Measurements from ENCODE around the gene ECT2.
"Not testable (repeated sequence)": the region's sequence is repeated elsewhere in the genome, so short reads cannot be mapped to it uniquely, and the experiment has no call there.

Gene ECT2

DNA sequence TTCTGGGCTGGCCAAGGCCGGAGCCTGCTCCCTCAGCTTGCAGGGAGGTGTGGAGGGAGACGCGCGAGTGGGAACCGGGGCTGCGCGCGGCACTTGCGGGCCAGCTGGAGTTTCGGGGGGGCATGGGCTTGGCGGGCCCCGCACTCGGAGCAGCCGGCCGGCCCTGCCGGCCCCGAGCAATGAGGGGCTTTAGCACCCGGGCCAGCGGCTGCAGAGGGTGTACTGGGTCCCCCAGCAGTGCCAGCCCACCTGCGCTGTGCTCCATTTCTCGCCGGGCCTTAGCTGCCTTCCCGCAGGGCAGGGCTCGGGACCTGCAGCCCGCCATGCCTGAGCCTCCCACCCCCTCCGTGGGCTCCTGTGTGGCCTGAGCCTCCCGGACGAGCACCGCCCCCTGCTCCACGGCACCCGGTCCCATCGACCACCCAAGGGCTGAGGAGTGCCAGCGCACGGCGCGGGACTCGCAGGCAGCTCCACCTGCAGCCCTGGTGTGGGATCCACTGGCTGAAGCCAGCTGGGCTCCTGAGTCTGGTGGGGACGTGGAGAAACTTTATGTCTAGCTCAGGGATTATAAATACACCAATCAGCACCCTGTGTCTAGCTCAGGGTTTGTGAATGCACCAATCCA lies 116.3 kb downstream of the ECT2 start:
- DNase-seq = not testable (repeated sequence)

DNA sequence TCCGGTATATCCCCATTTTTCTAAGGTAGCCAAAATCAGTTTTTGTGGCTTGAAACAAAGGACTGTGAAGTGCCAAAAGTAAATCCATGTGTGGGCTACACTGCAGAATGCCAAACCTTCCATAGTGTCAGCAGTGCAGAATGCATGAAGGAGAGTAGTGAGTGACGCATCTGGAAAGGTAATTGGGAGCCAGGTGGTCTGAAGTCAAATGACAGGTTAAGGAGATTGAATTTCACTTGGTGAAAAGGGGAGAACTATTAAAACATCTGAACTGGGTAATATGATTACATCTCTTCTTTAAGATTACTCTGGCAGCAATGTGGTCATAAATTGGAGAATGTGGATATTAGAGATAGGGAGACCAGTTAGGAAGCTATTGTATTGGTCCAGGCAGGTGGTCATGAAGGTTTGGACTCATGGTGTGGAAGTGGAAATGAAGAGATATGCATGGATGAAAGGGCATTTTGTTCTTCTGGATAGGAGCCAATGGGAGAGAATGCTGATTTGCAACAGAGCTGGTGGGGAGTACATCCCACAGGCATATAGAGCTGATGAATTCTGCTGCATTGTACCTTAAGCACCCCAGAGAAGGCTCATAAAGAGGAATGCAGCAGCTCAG lies 118.2 kb downstream of the ECT2 start:
- no peak for DNase-seq

DNA sequence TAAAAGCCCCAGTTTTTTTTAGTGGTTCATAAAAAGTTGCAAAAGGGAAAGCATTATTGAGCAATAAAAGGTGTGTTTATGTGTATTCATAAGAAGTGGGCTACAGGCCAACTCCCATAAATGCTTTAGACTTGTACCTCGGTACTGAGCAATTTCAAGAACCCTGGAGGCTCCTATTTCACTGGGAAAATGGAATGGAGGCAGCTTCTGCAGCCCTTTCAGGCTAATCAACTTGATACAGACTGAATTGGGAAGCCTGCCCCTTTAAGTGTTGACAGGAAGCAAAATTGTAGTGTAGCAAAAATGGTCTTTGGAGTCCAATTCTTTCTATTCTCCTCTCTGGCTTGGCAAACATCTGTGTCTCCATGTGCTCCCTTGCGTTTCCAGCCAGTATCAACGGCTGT lies 118.8 kb downstream of the ECT2 start:
- no peak for DNase-seq

DNA sequence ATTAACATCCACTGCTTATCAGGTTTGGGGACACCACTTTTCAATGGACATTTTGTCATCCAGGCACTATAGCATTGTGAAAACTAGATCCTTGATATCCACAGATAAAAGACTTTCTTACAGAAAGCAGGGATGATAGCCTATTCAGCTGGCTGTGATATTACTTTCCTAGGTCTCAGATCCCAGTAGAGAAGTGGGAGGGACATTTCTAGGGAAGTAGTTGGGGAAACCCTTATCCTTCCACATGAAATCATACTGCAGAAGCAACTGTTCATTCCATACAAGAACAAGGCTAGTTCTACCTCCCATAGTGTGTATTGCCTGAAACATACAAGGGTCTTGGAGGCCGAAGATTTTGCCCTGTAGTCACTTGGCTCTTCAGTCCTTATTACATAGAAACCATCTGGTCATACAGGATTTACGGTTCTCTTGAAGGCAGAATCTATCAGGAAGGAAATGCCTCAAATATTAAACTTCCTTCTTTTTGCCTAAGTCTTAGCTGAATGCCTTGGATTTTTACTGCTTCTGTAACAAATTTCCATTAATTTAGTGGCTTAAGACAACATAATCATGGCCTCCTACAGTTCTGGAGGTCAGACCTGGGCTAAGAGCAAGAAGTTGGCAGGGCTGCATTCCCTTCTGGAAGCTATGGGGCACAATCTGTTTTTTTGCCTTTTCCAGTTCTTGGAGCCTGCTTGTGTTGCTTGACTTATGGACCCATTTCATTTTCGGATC lies 119.4 kb downstream of the ECT2 start:
- DNase-seq = peak in 3 of 4 experiments; percentile 2 to 23 (median 6)
